ENCODE measurements around the gene DALRD3. TPM values are rescaled to one million over a fixed set of nuclear protein-coding genes. Genes with fewer than 3 reads are reported as not detected.

The DALRD3 gene
- total and polyA plus RNA-seq, 2 of the 8 experiments (the other 6 are each of a cell fraction or from before 2014, with no cell fraction given) = 30.4 to 86.5 TPM

DNA sequence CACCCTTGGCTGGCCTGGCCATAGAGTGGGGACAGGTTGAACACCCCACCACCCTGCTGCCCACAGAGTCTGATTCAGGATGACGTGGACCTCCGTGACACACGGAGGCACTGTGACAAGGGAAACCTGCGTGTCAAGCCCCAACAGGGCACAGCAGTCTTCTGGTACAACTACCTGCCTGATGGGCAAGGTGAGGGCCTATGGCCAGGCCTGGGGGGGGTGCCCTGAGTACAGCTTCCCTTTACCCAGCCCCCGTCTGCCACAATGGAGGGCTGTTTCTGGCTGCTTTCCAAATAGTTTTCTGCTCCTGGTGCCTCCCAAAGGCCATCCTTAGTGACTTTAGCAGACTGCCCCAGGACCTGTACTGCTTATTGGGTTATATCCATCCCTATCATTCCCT is 12.4 kb downstream of the DALRD3 start:
- Histone ChIP-seq H3K4me1 (replicated peaks in 1 of 4; ENCODE audit: control insufficient read depth in 3 of 4, insufficient read depth in 4 of 4, low read length in 3 of 4) (peaks cover 0 to 12% (median 6%) of the 10 kb centered on the region in 4 experiments; a peak in 5 of 7 replicates), H3K14ac (ENCODE audit: insufficient read length) (no peak overlapping the region), H2BK15ac (ENCODE audit: low read length) (no peak overlapping the region), H2BK120ac (replicated peaks; ENCODE audit: low read depth, low read length) (no peak overlapping the region), H3K18ac (ENCODE audit: extremely low read depth, low read length) (no peak overlapping the region), H3K56ac (replicated peaks; ENCODE audit: insufficient read length, low read depth, low read length) (no peak overlapping the region), H3K4ac (replicated peaks; ENCODE audit: insufficient read length, low read depth, low read length) (no peak overlapping the region), H2BK20ac (ENCODE audit: low read length) (no peak overlapping the region), H3K23ac (ENCODE audit: insufficient read length) (no peak overlapping the region), H3K4me3 (ENCODE audit: extremely low read depth in 1 of 4, insufficient read depth in 2 of 4, low read depth in 3 of 4, low read length in 4 of 4) (peak overlapping the region in 2 of 4 experiments; percentile 90 to 94; a peak in 3 of 8 replicates), H3K79me2 (ENCODE audit: control insufficient read depth in 1 of 2, insufficient read depth in 2 of 2, low read length in 2 of 2) (peaks cover 11 to 28% of the 10 kb centered on the region in 2 experiments), H4K20me1 (replicated peaks in 1 of 2; ENCODE audit: control insufficient read depth in 1 of 2, insufficient read depth in 2 of 2, low read length in 2 of 2) (peaks cover 7 to 12% of the 10 kb centered on the region in 2 experiments), H3K27me3 (replicated peaks in 1 of 4; ENCODE audit: control insufficient read depth in 3 of 4, extremely low read depth in 1 of 4, insufficient read depth in 3 of 4, low read length in 3 of 4) (no peaks in the 10 kb centered on the region), H4K8ac (ENCODE audit: extremely low read depth, insufficient read depth, low read length) (peak overlapping the region; percentile 48; the same call in 1 of the 2 replicates), H2BK5ac (ENCODE audit: low read depth, low read length) (no peak overlapping the region), H4K91ac (replicated peaks; ENCODE audit: insufficient read length, low read length) (peak overlapping the region; percentile 79), H2AK5ac (ENCODE audit: low read depth, low read length) (0 out of 2 replicates have a peak overlapping the region, but pooled peaks have one; percentile 57), H2BK12ac (ENCODE audit: low read depth, low read length) (0 out of 2 replicates have a peak overlapping the region, but pooled peaks have one; percentile 84), H3K23me2 (ENCODE audit: low read depth, low read length) (peaks cover 12% of the 10 kb centered on the region), H3K36me3 (ENCODE audit: control insufficient read depth in 2 of 4, insufficient read depth in 4 of 4, low read length in 3 of 4) (peaks cover 0 to 5% (median 1%) of the 10 kb centered on the region in 4 experiments; a peak in 2 of 8 replicates), H3K27ac (ENCODE audit: low read depth, low read length) (no peak overlapping the region), H3K9me3 (ENCODE audit: insufficient read depth in 2 of 2, low read depth in 1 of 2, low read length in 1 of 2) (no peaks in the 10 kb centered on the region), H3K4me2 (ENCODE audit: insufficient read depth in 1 of 2, low read depth in 2 of 2, low read length in 2 of 2) (peak overlapping the region; percentile 95 to 98), H4K5ac (ENCODE audit: insufficient read length, low read depth, low read length) (peak overlapping the region; percentile 12), H2AFZ (ENCODE audit: low read length) (no peak overlapping the region), H3K9ac (replicated peaks in 1 of 4; ENCODE audit: extremely low read depth in 1 of 4, low read depth in 3 of 4, low read length in 3 of 4) (peak overlapping the region in 1 of 4 experiments; percentile 81; a peak in 1 of 7 replicates), H3K79me1 (ENCODE audit: low read depth, low read length) (peaks cover 7% of the 10 kb centered on the region)
- CTCF ChIA-PET (ENCODE audit: partially characterized antibody) = interaction anchor here (5.0 to 24.3 kb wide), 3 partner anchors 9 to 15 kb away, joined by 36 to 467 read pairs (median 42); partner anchors contain the start of genes NDUFAF3 and P4HTM
- DNase-seq (ENCODE audit: low read depth in 1 of 2, low spot score in 2 of 2) (no peak), FAIRE-seq (no peak)
- POLR2A ChIA-PET (ENCODE audit: partially characterized antibody) = interaction anchor here (1.1 to 38.8 kb wide), 7 partner anchors 4 to 343 kb away, joined by 3 to 1518 read pairs (median 25); partner anchors contain the start of genes CELSR3, DALRD3, IMPDH2 and NDUFAF3
- 85% methylated on average over 5 of the region's 5 CpGs; no CpG with 5 or more reads in 1 of the 2 experiments for WGBS, 2 experiments (ENCODE audit: extremely low coverage in 1 of 2, insufficient coverage in 1 of 2, insufficient read length in 1 of 2, insufficient replicate concordance in 2 of 2, low coverage in 1 of 2, low lambda C conversion rate in 2 of 2, missing lambda C conversion rate in 1 of 2)
- TF ChIP-seq ZNF274 (IDR thresholded peaks at IDR 0.05; ENCODE audit: borderline replicate concordance, extremely low read depth, low read length) (no peak), FOSL1 (IDR thresholded peaks at IDR 0.05; ENCODE audit: insufficient read depth, low read depth, low read length) (no peak), TBP (IDR thresholded peaks at IDR 0.05; ENCODE audit: low read depth, low read length) (no peak), SP1 (IDR thresholded peaks at IDR 0.05; ENCODE audit: low read depth, low read length) (no peak), EGR1 (IDR thresholded peaks at IDR 0.05; ENCODE audit: borderline replicate concordance, low read depth, low read length) (no peak), SP4 (IDR thresholded peaks at IDR 0.05; ENCODE audit: low read length) (no peak), HDAC6 (IDR thresholded peaks at IDR 0.05; ENCODE audit: low read depth, low read length) (no peak)
